Measurements from ENCODE around the gene BRD1. TPM values are rescaled to one million over a fixed set of nuclear protein-coding genes. Genes with fewer than 3 reads are reported as not detected.

The BRD1 gene
- total and polyA plus RNA-seq, 9 of the 15 experiments (the other 6 are each of a cell fraction or from before 2014, with no cell fraction given): 0.42 to 17.6 (median 5.5) TPM

DNA sequence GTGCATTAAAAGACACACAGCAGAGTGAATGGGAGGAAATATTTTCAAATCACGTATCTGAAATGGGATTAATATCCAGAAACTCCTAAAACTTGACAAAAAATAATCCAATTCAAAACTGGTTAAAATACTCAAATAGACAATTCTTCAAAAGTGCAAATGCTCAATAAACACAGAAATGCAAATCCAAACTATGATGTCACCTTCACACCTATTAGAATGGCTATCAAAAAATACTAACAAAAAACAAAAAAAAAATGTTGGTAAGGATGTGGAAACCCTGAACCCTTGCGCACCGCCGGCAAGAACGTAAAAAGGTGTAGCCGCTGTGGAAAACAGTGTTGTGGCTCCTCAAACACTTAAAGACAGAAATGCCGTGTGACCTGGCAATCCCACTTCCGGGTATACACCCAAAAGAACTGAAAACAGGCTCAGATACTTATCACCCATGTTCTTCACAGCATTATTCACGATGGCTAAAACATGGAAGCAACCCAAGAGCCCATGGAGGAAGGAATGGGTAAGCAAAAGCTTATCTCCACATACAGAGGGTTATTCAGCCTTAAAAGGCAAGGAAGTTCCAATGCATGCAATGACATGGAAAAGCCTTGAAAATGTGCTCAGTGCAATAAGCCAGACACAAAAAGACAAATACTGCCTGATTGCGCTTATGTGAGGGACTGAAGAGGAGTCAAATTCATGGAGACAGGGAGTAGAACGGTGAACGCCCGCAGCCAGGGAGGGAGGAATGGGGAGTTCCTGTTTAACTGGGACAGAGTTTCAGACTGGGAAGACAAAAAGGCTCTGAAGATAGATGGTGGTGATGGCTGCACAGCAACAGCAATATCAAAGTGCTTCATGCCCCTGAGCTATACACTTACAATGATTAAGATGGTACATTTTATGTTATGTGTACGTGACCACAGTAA, 19.6 kb downstream of the BRD1 start (continued):
- TF ChIP-seq, protein P1, sequence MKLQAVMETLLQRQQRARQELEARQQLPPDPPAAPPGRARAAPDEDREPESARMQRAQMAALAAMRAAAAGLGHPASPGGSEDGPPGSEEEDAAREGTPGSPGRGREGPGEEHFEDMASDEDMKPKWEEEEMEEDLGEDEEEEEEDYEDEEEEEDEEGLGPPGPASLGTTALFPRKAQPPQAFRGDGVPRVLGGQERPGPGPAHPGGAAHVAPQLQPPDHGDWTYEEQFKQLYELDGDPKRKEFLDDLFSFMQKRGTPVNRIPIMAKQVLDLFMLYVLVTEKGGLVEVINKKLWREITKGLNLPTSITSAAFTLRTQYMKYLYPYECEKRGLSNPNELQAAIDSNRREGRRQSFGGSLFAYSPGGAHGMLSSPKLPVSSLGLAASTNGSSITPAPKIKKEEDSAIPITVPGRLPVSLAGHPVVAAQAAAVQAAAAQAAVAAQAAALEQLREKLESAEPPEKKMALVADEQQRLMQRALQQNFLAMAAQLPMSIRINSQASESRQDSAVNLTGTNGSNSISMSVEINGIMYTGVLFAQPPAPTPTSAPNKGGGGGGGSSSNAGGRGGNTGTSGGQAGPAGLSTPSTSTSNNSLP (IDR thresholded peaks at IDR 0.05; ENCODE audit: borderline replicate concordance, low read depth, low read length): 0 out of 2 replicates have a peak, but pooled peaks have one; percentile 38
- TF ChIP-seq CEBPG (CRISPR knock-in tag; IDR thresholded peaks at IDR 0.05) (peak; percentile 34; the same call in 1 of the 2 replicates), CEBPG (tag; conservative IDR thresholded peaks at IDR 0.05 in 1 of 2, IDR thresholded peaks at IDR 0.05 in 1 of 2) (no peak), ZNF431 (CRISPR knock-in tag; IDR thresholded peaks at IDR 0.05) (no peak), HNRNPL (IDR thresholded peaks at IDR 0.05; ENCODE audit: low read depth, low read length) (no peak), ZNF197 (CRISPR knock-in tag; IDR thresholded peaks at IDR 0.05; ENCODE audit: low read depth) (peak; percentile 63; the same call in 1 of the 2 replicates), NUFIP1 (IDR thresholded peaks at IDR 0.05; ENCODE audit: partially characterized antibody) (no peak), DMBX1 (CRISPR knock-in tag; IDR thresholded peaks at IDR 0.05; ENCODE audit: borderline replicate concordance) (no peak), MGA (IDR thresholded peaks at IDR 0.05) (peak; percentile 95), THRAP3 (IDR thresholded peaks at IDR 0.05; ENCODE audit: borderline replicate concordance) (no peak), SNRNP70 (optimal IDR thresholded peaks at IDR 0.05; ENCODE audit: low read depth, low read length) (no peak)

Measured in K562 (cell line).